EH (cell line): ENCODE results near the gene IFT20.

Experiments
- DNase-seq: peaks from one replicate; pipeline ENCODE4 v3.0.0-alpha.2; 2015; ENCODE audit warnings: low read depth

IFT20 gene

GRCh38 chr17:28335201-28335958 is at the start of gene IFT20, which contains the start of gene TNFAIP1:
Gene IFT20 (minus strand): TSS chr17:28335472. CDS start chr17:28331985, 3,487 bp downstream.
Gene TNFAIP1 (plus strand): TSS chr17:28335761. CDS start chr17:28339522, 3,761 bp downstream.
- peak; percentile 100 for DNase-seq

- no peak for DNase-seq
Observed at GRCh38 chr17:28385037-28385400, 49.7 kb upstream of the IFT20 start.

GRCh38 chr17:28384281-28385036 is 49.2 kb upstream of the IFT20 start:
- DNase-seq, result no peak

- DNase-seq, result no peak
Observed at GRCh38 chr17:28381141-28381825, 46.0 kb upstream of the IFT20 start.

GRCh38 chr17:28379814-28380801 is 44.8 kb upstream of the IFT20 start:
- DNase-seq, result peak; percentile 98

GRCh38 chr17:28372945-28373274 is 37.6 kb upstream of the IFT20 start:
- DNase-seq, result no peak

- DNase-seq, result peak; percentile 45
Observed at GRCh38 chr17:28372203-28372944, 37.1 kb upstream of the IFT20 start.

GRCh38 chr17:28371245-28372202 is 36.3 kb upstream of the IFT20 start, which contains the start of gene SARM1:
Gene SARM1 (plus strand): TSS chr17:28371694. CDS start chr17:28372033, 339 bp downstream.
- DNase-seq, result peak; percentile 96

GRCh38 chr17:28370744-28371103 is 35.5 kb upstream of the IFT20 start:
- no peak for DNase-seq

- peak; percentile 74 for DNase-seq
Observed at GRCh38 chr17:28370035-28370743, 34.9 kb upstream of the IFT20 start, which contains the start of gene VTN. Gene VTN (minus strand): TSS chr17:28370307. CDS start chr17:28370203, 104 bp downstream.

GRCh38 chr17:28369684-28370034 is 34.4 kb upstream of the IFT20 start:
- no peak for DNase-seq

GRCh38 chr17:28368915-28369683 is 33.8 kb upstream of the IFT20 start:
- no peak for DNase-seq

GRCh38 chr17:28368306-28368831 is 33.1 kb upstream of the IFT20 start:
- no peak for DNase-seq

- DNase-seq, result no peak
Observed at GRCh38 chr17:28367641-28368305, 32.5 kb upstream of the IFT20 start.

GRCh38 chr17:28366605-28367004 is 31.3 kb upstream of the IFT20 start:
- DNase-seq, result no peak

- DNase-seq, result no peak
Observed at GRCh38 chr17:28365487-28365886, 30.2 kb upstream of the IFT20 start.

GRCh38 chr17:28364665-28365363 is 29.5 kb upstream of the IFT20 start, which contains the start of gene SEBOX:
Gene SEBOX (minus strand): TSS chr17:28365199. CDS start chr17:28365151, 48 bp downstream.
- DNase-seq, result no peak
